ENCODE results near the gene TRIP11. TPM values are rescaled to one million over a fixed set of nuclear protein-coding genes. Genes with fewer than 3 reads are reported as not detected.

The TRIP11 gene
- total RNA-seq = 10 to 100 TPM in 1 of 2 donors, 1 to 10 TPM in 1; 9.0 to 26.2 TPM

DNA sequence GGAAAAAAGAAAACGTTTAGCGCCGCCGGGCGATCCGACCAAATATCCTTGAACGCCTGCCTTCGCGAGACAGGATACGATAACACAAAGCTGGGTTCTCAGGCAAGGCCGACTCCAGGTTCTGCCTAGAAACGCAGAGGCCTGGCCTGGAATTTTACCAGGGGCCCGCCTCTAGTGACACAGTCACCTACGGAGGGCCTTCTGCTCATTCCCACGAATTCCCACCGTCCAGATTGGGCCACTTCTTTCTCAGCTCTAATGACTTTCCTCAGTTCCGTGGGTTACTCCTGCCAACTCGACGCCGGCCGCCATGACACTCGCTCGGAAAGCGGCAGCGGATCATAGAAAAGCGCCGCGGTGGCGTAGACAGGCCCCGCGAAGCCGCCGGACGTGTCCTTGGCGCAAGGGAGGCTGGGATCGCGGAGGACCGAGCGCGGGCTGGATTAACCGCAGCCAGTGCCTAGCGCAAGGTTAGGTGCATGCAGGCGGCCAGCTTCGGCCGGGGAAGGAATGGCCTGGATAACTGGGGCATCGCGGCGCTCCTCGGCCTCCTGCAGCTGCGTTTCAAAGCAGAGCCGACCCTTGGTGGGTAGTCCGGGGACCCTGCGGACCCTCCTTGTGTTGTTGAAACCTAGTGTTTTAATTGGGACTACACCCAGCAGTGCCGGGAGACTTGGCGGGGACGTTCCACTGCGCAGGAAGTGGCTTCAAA is at the start of gene TRIP11:
Gene TRIP11, minus strand, starts transcription at position 341 of the 712 bp plus-strand sequence. CDS start 374 bp downstream, outside the sequence.

DNA sequence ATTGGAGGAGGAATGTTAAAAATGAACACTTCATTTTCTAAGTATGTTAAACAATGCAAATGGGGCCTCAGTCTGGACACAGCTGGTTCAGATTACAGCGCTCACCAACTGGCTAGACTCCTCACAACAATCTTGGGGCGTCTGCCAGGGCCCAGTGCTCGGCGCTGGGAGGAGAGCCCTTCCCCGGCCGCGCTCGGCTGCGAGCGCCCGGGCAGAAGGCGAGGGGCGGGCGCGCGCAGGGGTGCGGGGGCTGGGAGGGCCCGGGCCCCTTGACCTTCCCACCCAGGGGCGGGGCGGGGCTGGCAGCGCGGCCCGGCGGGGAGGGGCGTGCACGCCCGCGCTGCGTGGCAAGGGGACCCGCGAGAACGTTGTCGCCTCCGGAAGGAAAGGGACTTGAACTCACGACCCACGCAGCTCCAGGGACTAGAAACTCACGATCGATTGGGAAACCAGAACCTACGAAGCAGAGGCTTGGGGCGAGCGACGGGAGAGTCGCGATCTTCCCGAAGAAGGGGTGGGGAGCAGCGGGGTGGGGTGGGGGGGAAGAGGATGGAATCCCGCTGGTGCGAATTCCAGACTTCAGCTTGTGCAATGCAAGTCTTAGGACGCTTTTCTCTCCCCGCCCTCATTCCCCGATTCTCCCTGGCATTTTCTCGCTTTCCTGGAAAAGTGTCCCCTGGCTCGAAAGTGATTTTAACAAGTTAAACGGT is 92.2 kb downstream of the TRIP11 start, which contains the start of gene FBLN5:
Gene FBLN5, minus strand, starts transcription at position 220 of the 710 bp plus-strand sequence. CDS start 465 bp downstream, outside the sequence.

Other genes with a start within 250 kb of the TRIP11 start
- gene TC2N, start 172.5 kb downstream of the TRIP11 start, total RNA-seq = under 1 TPM in 1 of 2 donors, not detected in 1; 0.33 TPM
- gene FBLN5, start 92.4 kb downstream of the TRIP11 start, total RNA-seq = 1 to 10 TPM; 8.6 to 8.7 TPM
- 10 to 100 TPM; 15.3 to 33.7 TPM for gene ATXN3, start 66.5 kb upstream of the TRIP11 start, total RNA-seq
- gene NDUFB1, start 81.6 kb upstream of the TRIP11 start, total RNA-seq = 100 to 1,000 TPM; 290 to 306 TPM
- 10 to 100 TPM; 54.3 to 63.7 TPM for gene CPSF2, start 81.9 kb upstream of the TRIP11 start, total RNA-seq